NT2/D1 (cell line): ENCODE data around the gene FERMT2.

Experiments
- SUZ12 ChIP-seq: IDR thresholded peaks from 2 replicates; pipeline ENCODE4 v1.6.1; 2011; ENCODE audit not compliant: insufficient read length, insufficient read depth; ENCODE audit errors: extremely low read depth
- YY1 ChIP-seq: IDR thresholded peaks from 2 replicates; pipeline ENCODE4 v1.6.1; 2011; ENCODE audit not compliant: insufficient read length, insufficient read depth
- ZNF274 ChIP-seq: IDR thresholded peaks from 2 replicates; pipeline ENCODE4 v1.6.1; 2011; ENCODE audit warnings: mild to moderate bottlenecking, low read depth, low read length

GRCh38 chr14:52829527-52830185 lies 121.2 kb downstream of the FERMT2 start:
- no peak for TF ChIP-seq SUZ12
- TF ChIP-seq ZNF274, result no peak
- TF ChIP-seq YY1, result no peak
